Activated gamma-delta T cell treated with Interleukin-2 at 50 U/mL for 16 hours (primary cell): ENCODE measurements around the gene LRRC45.
"Not testable (repeated sequence)": the region's sequence is repeated elsewhere in the genome, so short reads cannot be mapped to it uniquely, and the experiment has no call there.

Source experiments
- DNase-seq: peaks from one replicate; pipeline ENCODE4 v3.0.0-alpha.2; 2020

Gene LRRC45

GRCh38 chr17:82022981-82023446 is at the start of gene LRRC45:
TSS of gene LRRC45 (plus strand) at chr17:82023305. CDS start at chr17:82023644, 339 bp downstream.
- DNase-seq, result peak; percentile 100

- no peak for DNase-seq
Measured at GRCh38 chr17:81973432-81973831, 49.7 kb upstream of the LRRC45 start.

GRCh38 chr17:81976332-81977210 is 46.5 kb upstream of the LRRC45 start:
- no peak for DNase-seq

GRCh38 chr17:81977211-81977808 is 45.8 kb upstream of the LRRC45 start, which contains the start of gene ASPSCR1:
TSS of gene ASPSCR1 (plus strand) at chr17:81977629. CDS start at chr17:81977647, 18 bp downstream.
- peak; percentile 91 for DNase-seq

- no peak for DNase-seq
Measured at GRCh38 chr17:81978524-81979298, 44.4 kb upstream of the LRRC45 start.

- DNase-seq, result no peak
Measured at GRCh38 chr17:81980122-81980521, 43.0 kb upstream of the LRRC45 start.

- no peak for DNase-seq
Measured at GRCh38 chr17:81980707-81981343, 42.3 kb upstream of the LRRC45 start.

- not testable (repeated sequence) for DNase-seq
Measured at GRCh38 chr17:81981511-81981910, 41.6 kb upstream of the LRRC45 start.

- DNase-seq, result no peak
Measured at GRCh38 chr17:81983011-81983638, 40.0 kb upstream of the LRRC45 start.

- no peak for DNase-seq
Measured at GRCh38 chr17:81983639-81984373, 39.3 kb upstream of the LRRC45 start.

- DNase-seq, result no peak
Measured at GRCh38 chr17:81984773-81985410, 38.2 kb upstream of the LRRC45 start.

- no peak for DNase-seq
Measured at GRCh38 chr17:81986606-81987005, 36.5 kb upstream of the LRRC45 start.

- DNase-seq, result no peak
Measured at GRCh38 chr17:81987161-81987770, 35.8 kb upstream of the LRRC45 start.

- DNase-seq, result no peak
Measured at GRCh38 chr17:81990836-81991683, 32.0 kb upstream of the LRRC45 start.

- no peak for DNase-seq
Measured at GRCh38 chr17:81991684-81992305, 31.3 kb upstream of the LRRC45 start.

GRCh38 chr17:81992306-81993102 is 30.6 kb upstream of the LRRC45 start:
- DNase-seq, result no peak

GRCh38 chr17:81993729-81994592 is 29.1 kb upstream of the LRRC45 start:
- no peak for DNase-seq
